NK-92 treated with Interleukin-12 subunit alpha and Interleukin-12 subunit beta, amount 100 ng/mL, for 24 hours (cell line): ENCODE data around the gene DTX3.
"Not testable (repeated sequence)": the region's sequence is repeated elsewhere in the genome, so short reads cannot be mapped to it uniquely, and the experiment has no call there.

Experiments
- DNase-seq: peaks from one replicate; lab custom pipeline; 2025; lab: John Stamatoyannopoulos, UW

Gene DTX3

GRCh38 chr12:57604454-57604991 is at the start of gene DTX3:
TSS of gene DTX3 (plus strand) at chr12:57604824. CDS start at chr12:57606518, 1,694 bp downstream.
- peak; percentile 6 for DNase-seq

- DNase-seq: no peak
These were observed 49.7 kb upstream of the DTX3 start for GRCh38 chr12:57554897-57555296.

- DNase-seq: no peak
These were observed 45.8 kb upstream of the DTX3 start for GRCh38 chr12:57558864-57559263.

- DNase-seq: no peak
These were observed 44.1 kb upstream of the DTX3 start for GRCh38 chr12:57560516-57560915.

GRCh38 chr12:57561117-57561516 is 43.5 kb upstream of the DTX3 start:
- DNase-seq: not testable (repeated sequence)

DNA sequence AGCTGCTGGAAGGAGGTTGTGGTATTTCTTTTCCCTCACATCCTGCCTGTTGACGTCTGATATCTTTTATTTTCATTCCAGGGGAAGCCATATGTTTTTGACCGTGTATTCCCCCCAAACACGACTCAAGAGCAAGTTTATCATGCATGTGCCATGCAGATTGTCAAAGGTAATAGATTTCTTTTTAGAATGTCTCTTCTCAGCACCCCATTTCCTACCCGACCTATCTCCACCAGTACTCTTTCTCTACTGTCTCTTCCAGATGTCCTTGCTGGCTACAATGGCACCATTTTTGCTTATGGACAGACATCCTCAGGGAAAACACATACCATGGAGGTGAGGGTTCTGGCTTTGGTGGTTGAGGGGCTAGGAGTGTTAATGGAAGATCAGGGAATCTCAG is 41.3 kb upstream of the DTX3 start:
- DNase-seq: no peak

GRCh38 chr12:57564178-57564740 is 40.4 kb upstream of the DTX3 start:
- DNase-seq: no peak

DNA sequence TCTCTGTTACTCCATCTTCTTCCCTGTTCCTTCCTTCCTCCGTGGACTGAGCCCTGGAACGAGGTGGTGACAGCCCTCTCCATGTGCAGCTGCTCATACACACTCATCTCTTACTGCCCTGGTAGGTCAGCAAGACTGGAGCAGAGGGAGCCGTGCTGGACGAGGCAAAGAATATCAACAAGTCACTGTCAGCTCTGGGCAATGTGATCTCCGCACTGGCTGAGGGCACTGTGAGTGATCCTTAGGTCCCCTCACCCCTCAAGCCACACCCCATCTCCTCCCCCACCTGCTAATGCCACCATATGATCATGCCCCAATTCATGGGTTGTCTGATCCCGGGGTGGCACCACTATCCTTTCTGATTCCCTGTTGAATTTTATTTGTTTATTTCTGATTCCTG is 35.8 kb upstream of the DTX3 start:
- DNase-seq: no peak

- DNase-seq: no peak
These were observed 34.8 kb upstream of the DTX3 start for GRCh38 chr12:57569858-57570257.

DNA sequence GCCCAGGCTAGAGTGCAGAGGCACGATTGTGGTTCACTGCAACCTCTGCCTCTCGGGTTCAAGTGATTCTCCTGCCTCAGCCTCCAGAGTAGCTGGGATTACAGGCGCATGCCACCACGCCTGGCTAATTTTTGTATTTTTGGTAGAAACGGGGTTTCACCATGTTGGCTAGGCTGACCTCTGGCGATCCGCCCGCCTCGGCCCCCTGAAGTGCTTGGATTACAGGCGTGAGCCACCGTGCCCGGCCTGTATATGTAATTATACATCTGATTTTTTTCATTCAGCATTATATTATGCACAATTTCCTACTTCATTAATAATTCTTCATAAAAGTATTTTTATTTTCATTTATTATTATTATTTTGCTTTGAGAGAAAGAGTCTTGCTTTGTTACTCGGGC is 34.2 kb upstream of the DTX3 start:
- DNase-seq: not testable (repeated sequence)

DNA sequence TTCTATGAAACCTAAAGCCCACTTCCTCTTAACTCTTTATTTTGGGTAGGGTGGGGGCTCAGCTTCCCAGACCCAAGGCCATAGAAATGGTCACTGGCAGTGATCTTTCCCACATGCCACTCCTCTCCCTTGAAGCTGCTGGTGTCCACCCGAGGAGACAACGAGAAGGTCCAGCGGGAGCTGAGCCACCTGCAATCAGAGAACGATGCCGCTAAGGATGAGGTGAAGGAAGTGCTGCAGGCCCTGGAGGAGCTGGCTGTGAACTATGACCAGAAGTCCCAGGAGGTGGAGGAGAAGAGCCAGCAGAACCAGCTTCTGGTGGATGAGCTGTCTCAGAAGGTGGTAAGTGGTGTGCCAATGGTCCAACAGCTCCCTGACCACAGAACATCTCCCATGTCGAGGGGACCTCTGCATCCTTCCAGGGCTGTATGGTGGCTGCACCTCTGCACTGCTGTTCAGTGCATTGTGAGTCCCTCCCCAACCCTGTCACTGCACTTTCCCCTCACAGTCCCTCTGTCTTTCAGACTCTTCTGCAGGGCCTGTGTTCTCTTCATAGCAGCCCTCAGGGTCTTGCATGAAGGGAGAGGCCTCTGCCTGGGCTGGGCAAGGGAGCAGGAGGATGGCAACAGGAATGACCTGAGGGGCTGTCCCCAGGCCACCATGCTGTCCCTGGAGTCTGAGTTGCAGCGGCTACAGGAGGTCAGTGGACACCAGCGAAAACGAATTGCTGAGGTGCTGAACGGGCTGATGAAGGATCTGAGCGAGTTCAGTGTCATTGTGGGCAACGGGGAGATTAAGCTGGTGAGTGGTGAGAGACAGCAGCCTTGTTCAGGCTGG is 32.5 kb upstream of the DTX3 start:
- DNase-seq: no peak

DNA sequence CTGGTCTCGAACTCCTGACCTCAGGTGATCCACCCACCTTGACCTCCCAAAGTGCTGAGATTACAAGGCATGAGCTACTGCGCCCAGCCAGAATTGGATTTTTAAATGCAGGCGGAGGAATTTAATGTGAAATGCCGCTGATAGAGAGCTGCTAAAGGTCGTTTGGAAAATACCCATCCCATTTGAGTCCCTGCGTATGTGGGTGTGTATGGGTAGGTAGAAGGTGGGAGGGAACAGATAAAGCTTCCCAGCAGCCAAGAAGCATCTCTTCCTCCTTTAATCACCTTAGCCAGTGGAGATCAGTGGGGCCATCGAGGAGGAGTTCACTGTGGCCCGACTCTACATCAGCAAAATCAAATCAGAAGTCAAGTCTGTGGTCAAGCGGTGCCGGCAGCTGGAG is 29.8 kb upstream of the DTX3 start:
- no peak for DNase-seq

DNA sequence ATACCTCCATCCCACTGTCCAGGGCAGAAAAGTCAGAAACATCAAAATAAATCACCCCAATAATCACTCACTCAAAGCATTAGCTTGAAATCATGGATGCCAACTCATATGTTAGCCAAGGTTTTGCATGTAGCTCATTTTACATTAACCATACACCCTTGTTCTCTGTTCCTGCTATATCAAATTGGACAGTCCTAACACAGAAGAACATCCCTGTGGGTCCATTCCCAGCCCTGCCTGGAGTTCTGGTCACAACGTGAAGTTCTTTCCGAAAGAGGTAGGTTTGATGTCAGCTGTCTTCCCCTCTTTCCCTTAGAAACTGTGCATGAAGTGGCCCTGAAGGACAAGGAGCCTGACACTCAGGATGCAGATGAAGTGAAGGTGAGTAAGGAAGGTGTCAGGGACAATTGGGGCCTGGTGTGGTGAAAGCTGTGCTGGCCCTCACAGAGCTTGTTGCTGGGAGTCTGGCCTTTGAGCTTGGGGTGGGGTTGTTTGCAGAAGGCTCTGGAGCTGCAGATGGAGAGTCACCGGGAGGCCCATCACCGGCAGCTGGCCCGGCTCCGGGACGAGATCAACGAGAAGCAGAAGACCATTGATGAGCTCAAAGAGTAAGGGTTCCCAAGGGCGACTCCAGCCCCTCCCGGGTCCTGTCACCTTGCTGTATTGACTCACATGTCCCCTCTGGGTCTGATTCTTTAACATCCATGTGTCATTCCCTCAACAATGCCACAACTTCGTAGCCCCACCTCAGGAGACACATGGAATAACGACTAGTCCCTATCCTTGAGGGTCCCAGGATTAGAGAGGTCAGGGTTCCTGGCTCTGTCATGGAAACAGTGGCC is 28.6 kb upstream of the DTX3 start:
- no peak for DNase-seq

DNA sequence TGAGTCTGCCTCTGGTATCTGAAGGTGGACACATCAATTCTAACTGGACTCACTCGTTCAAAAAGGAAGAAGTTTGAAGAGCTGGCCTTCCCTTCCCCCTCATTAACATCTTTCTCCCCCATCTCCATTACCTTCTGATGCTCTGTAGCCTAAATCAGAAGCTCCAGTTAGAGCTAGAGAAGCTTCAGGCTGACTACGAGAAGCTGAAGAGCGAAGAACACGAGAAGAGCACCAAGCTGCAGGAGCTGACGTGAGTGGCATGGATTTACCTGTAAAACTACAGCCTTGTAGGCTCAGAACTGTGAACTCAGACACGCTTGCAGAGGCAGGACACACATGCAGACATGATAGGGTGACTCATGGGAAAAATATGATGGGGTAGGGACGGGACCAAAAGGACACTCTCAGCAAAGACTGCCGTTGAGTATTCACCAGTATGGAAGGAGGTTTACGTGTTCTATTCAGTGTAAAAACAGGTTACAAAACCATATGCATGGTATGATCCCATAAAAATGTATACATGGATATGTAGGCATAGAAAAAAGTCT is 27.9 kb upstream of the DTX3 start:
- DNase-seq: no peak

DNA sequence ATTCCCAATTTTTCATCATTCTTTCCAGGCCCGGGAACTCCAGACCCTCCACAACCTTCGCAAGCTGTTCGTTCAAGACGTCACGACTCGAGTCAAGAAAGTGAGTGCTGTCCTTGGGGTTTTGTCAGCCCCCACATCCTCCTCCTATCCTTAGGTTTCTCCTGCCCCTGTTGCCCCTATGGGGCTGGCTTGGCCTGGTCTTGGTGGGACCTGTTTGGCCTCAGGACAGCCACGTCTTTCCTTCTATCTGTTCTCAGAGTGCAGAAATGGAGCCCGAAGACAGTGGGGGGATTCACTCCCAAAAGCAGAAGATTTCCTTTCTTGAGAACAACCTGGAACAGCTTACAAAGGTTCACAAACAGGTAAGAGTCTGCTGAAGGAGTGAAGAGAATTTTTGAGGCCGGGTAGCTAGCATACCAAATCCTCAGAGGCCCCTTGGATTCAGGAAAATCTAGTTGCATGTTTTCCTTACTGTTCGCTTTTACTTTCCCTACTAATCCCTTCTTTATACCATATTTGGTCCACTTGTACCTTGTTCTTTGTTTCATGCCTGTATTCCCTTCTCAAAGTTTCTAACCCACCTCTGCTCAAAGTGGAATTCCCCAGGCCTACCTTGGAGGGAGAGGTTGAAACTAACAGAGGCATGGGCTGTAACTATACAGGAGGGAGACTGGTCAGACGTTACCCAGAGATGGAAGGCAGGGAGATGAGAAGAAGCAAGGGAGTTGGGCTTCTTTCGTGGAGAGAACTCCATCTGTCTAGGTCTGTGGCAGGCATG is 26.5 kb upstream of the DTX3 start:
- no peak for DNase-seq

DNA sequence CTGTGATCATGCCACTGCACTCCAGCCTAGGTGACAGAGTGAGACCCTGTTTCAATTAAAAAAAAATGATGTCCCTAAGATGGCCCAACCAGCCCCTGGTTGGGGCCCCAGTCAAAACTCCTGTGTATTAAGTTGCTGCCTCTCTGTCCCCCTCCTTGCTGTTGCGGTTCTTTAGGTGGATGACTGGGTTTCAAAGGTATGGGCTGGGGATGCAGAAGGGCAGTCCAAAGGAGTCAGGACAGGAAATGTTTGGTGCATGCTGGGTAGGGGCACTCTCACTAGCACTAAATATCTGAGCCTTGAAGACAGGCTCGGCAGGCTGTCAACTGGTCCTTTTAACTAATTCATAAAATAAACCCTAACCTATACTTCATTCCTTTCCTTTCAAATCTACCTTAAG is 25.6 kb upstream of the DTX3 start:
- no peak for DNase-seq

DNA sequence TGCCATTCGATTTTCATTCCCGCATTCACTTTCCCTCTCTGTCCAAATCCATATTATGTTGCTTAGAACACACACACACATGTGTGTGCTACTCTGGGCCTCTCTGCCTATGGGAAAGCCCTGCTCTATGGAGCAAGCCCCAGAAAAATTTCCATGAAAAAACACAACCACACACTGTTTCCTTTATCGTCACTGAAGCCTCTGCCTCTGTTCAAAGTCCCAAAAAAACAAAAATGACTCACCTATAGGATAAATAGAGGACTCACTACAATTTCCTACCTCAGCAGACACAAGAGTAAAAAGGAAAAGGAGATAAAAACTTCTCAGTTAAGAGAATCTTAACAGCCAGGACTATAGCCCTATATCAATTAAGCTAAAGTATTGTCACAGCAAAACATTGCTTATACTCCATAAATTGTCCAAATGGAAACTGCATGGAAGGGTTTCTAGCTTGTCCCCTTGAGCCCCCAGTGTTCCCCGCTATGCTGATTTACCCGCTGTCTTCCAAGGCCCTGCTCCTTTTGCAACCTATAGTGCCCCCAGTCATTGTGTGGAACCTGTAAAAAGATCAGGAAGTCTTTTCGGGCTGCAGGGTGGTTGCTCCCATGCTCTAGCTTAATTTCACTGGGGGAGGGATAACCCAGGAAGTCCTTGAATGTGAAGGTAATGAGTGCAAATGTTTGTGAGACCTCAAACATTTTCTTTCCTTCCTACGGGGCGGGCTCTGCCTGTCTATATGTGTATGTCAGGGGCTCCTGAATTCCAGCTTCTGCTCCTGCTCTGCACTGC is 24.8 kb upstream of the DTX3 start:
- DNase-seq: no peak

DNA sequence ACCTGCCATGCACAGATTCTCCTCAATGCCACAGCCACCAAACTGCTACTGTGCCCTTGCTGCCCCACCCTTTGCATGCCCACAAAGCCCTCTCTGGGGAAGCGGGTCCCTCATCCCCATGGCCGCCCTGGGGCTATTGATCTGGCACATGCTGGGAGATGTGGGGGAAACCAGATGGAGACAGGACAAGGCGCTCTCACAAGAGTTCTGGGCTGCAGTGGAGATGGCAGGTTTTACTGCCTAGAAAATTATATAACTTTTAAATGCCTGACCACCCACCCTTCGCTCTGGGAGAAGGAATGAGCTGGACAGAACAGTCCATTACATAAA is 24.2 kb upstream of the DTX3 start:
- DNase-seq: no peak

- DNase-seq: no peak
These were observed 22.8 kb upstream of the DTX3 start for GRCh38 chr12:57581802-57582201.

DNA sequence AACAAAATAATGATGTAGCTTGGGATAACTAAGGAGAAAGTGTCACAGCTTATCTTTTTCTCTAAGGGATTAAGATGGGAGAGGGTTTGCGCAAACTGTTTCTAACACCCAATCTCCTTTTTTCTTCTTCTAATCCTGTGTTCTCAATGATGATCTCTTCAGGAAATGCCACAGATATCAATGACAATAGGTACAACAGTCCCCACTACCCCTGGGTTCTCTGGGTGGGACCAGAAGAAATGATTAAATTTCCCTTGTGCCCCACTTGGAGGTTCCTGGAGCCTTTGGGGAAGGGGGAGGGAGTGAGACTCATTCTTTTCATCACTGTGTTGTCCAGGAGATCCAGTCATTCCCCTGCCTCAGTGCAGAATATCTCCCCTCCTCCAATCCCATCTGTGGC is 22.2 kb upstream of the DTX3 start:
- no peak for DNase-seq
